HepG2 (cell line): ENCODE data around the gene PRELP. TPM values are rescaled to one million over a fixed set of nuclear protein-coding genes. Genes with fewer than 3 reads are reported as not detected.

ENCODE experiments used
- ATAC-seq: fragments of 200-7000 bp; cut with Tn5 transposase; 3 replicates; pipeline ENCODE4 v1.9.1; 2020; ENCODE audit warnings: mild to moderate bottlenecking, moderate library complexity
- BruUV-seq: library from RNA; stranded (reverse); fragments of 400-500 nt; replicated peaks from 2 replicates; lab custom pipeline; 2021; lab: Mats Ljungman, UMichigan
- CTCF ChIA-PET: fragments of 300-600 bp; formaldehyde crosslinking; extraction: SDS; loops from one replicate; lab custom pipeline; 2021; ENCODE audit warnings: low total read pairs, inconsistent platforms, low intra/inter-chr PET ratio; lab: Yijun Ruan, JAX
- POLR2A ChIA-PET: fragments of 350-600 bp; sonication (Branson Sonifier 250); formaldehyde crosslinking; loops from one replicate; lab custom pipeline; 2020; ENCODE audit warnings: antibody characterized with exemption, inconsistent platforms; lab: Yijun Ruan, JAX
- DNase-seq: peaks from one replicate; pipeline ENCODE4 v3.0.0-alpha.2; 2015; ENCODE audit warnings: low spot score
- FAIRE-seq: peaks from 3 replicates; lab custom pipeline; 2011; peaks lifted over from hg19 to GRCh38; lab: Jason Lieb, UNC
- H2AFZ ChIP-seq: one replicate; pipeline ENCODE4 v1.6.1; 2011; ENCODE audit warnings: low read length, inconsistent platforms
- H3K27ac ChIP-seq: fragments of 300-600 bp; 3 replicates; pipeline ENCODE4 v1.8.0; 2011; ENCODE audit warnings: mixed run types, mild to moderate bottlenecking, mixed read lengths, low read length, inconsistent platforms; ENCODE audit not compliant: insufficient read depth; ENCODE audit errors: extremely low read length
- H3K27me3 ChIP-seq, 2 experiments: fragments of 200-600 bp in 1 of 2; 2 replicates in 1 of 2; 3 replicates in 1 of 2; pipeline versions ENCODE4 v1.6.0 to v1.8.0; 2011; ENCODE audit warnings: low read length in 2 of 2, mild to moderate bottlenecking in 2 of 2, moderate library complexity in 2 of 2, inconsistent platforms in 1 of 2; ENCODE audit not compliant: insufficient read depth in 2 of 2, control insufficient read depth in 1 of 2
- H3K36me3 ChIP-seq, 2 experiments: fragments of 200-600 bp in 1 of 2; replicated peaks in 1 of 2; 2 replicates in 1 of 2; 3 replicates in 1 of 2; pipeline versions ENCODE4 v1.5.1 to v1.8.0; 2011; ENCODE audit warnings: low read length in 2 of 2, inconsistent platforms in 1 of 2; ENCODE audit not compliant: insufficient read depth in 2 of 2, control insufficient read depth in 1 of 2
- H3K4me1 ChIP-seq: 2 replicates; pipeline ENCODE4 v1.5.1; 2012; ENCODE audit warnings: low read length, inconsistent platforms; ENCODE audit not compliant: insufficient read depth
- H3K4me2 ChIP-seq: 2 replicates; pipeline ENCODE4 v1.6.0; 2011; ENCODE audit warnings: low read depth, low read length, inconsistent platforms
- H3K4me3 ChIP-seq, 3 experiments: fragments of 200-600 bp in 1 of 3; sonication (generic), shearing (Covaris generic) in 1 of 3; replicated peaks in 1 of 3; 2 replicates each; pipeline ENCODE4 v1.5.1; 2011 to 2016; ENCODE audit warnings: low read length in 3 of 3, inconsistent platforms in 2 of 3, low read depth in 2 of 3, mild to moderate bottlenecking in 2 of 3, control low read depth in 1 of 3, mixed read lengths in 1 of 3; ENCODE audit not compliant: insufficient read depth in 1 of 3
- H3K79me2 ChIP-seq: one replicate; pipeline ENCODE4 v1.6.1; 2011; ENCODE audit warnings: low read length, inconsistent platforms; ENCODE audit not compliant: insufficient read depth
- H3K9ac ChIP-seq: 2 replicates; pipeline ENCODE4 v1.6.0; 2011; ENCODE audit warnings: mild to moderate bottlenecking, low read depth, low read length, inconsistent platforms; ENCODE audit not compliant: insufficient read depth
- H3K9me3 ChIP-seq: 2 replicates; pipeline ENCODE4 v1.5.1; 2012; ENCODE audit warnings: mild to moderate bottlenecking, low read length
- H4K20me1 ChIP-seq: 2 replicates; pipeline ENCODE4 v1.6.0; 2011; ENCODE audit warnings: inconsistent platforms, mild to moderate bottlenecking, low read length, moderate library complexity; ENCODE audit not compliant: insufficient read depth
- ARID3A ChIP-seq: IDR thresholded peaks from 2 replicates; pipeline ENCODE4 v1.6.1; 2012; ENCODE audit warnings: low read depth, low read length, improper control_type of control experiment
- ARNT ChIP-seq: fragments of 450-650 bp; IDR thresholded peaks from 2 replicates; pipeline ENCODE4 v1.6.1; 2017
- GATA4 ChIP-seq: sonication (generic); IDR thresholded peaks from 2 replicates; pipeline ENCODE4 v1.6.1; 2016; ENCODE audit warnings: antibody characterized with exemption, low read depth, borderline replicate concordance
- HIC2 ChIP-seq: sonication (generic); formaldehyde crosslinking; IDR thresholded peaks from 2 replicates; pipeline ENCODE4 v1.9.0; 2022; ENCODE audit warnings: low read depth, missing genetic modification reagents
- MATR3 ChIP-seq: sonication (generic); formaldehyde crosslinking; IDR thresholded peaks from 2 replicates; pipeline ENCODE4 v1.4.0; 2020; ENCODE audit warnings: missing genetic modification reagents
- RFXANK ChIP-seq: IDR thresholded peaks from 2 replicates; pipeline ENCODE4 v1.6.1; 2016
- XRCC5 ChIP-seq: fragments of 200-400 bp; formaldehyde crosslinking; optimal IDR thresholded peaks from 2 replicates; pipeline ENCODE3; 2017; ENCODE audit warnings: mild to moderate bottlenecking, low read length
- ZBTB20 ChIP-seq: sonication (generic); formaldehyde crosslinking; IDR thresholded peaks from 2 replicates; pipeline ENCODE4 v1.8.1; 2023; ENCODE audit warnings: missing genetic modification reagents, low read depth, mild to moderate bottlenecking, borderline replicate concordance
- ZNF678 ChIP-seq: sonication (generic); formaldehyde crosslinking; IDR thresholded peaks from 2 replicates; pipeline ENCODE4 v1.4.0; 2020; ENCODE audit warnings: mild to moderate bottlenecking, missing genetic modification reagents
- ZNF704 ChIP-seq: sonication (generic); formaldehyde crosslinking; IDR thresholded peaks from 2 replicates; pipeline ENCODE4 v1.8.1; 2023; ENCODE audit warnings: mild to moderate bottlenecking, inconsistent platforms, moderate library complexity, missing genetic modification reagents, borderline replicate concordance
- ZNF761 ChIP-seq: sonication (generic); formaldehyde crosslinking; conservative IDR thresholded peaks from 2 replicates; pipeline ENCODE4 v1.4.0; 2020; ENCODE audit warnings: mild to moderate bottlenecking, missing genetic modification reagents
- ZNF775 ChIP-seq: sonication (generic); formaldehyde crosslinking; IDR thresholded peaks from 2 replicates; pipeline ENCODE4 v1.4.0; 2020; ENCODE audit warnings: missing genetic modification reagents, mild to moderate bottlenecking, moderate library complexity, borderline replicate concordance
- WGBS: methylation state at CpG from one replicate; pipeline ENCODE4 v1.1.6; 2017; ENCODE audit warnings: low lambda C conversion rate; 5-methylcytosine and 5-hydroxymethylcytosine counted together
- in situ Hi-C: cut with HindIII; loops from 2 replicates; pipeline ENCODE4 v1.10.0; 2017; ENCODE audit warnings: low pct_unique_long_range_greater_than_20kb; ENCODE audit not compliant: extremely low pct_ligation_motif_present
- intact Hi-C: fragments of 100-400 bp; cut with micrococcal nuclease; formaldehyde crosslinking; loops from one replicate; pipeline ENCODE4 v1.10.0; 2022; ENCODE audit not compliant: unreplicated experiment
- polyA plus RNA-seq, 8 experiments: library from polyadenylated mRNA; depleted of rRNA in 3 of 8; stranded (reverse) in 7 of 8; unstranded in 1 of 8; fragments of >200 nt; fragmentation: Illumina TruSeq in 4 of 8; extraction: Trizol in 4 of 8; gene quantifications; 2 replicates each; pipeline versions ENCODE4 v1.2.1 to v1.2.3, GENCODE V29; 2011 to 2016; ENCODE audit warnings: low read depth in 4 of 8, missing spikeins in 1 of 8, mixed read lengths in 1 of 8; ENCODE audit not compliant: insufficient read depth in 1 of 8
- total RNA-seq, 5 experiments: library from RNA; depleted of rRNA; stranded (reverse); fragments of >200 nt; fragmentation: Illumina TruSeq; extraction: Trizol; gene quantifications; 2 replicates each; pipeline ENCODE4 v1.2.3, GENCODE V29; 2016; ENCODE audit warnings: low read depth in 1 of 5
- TF ChIP-seq, protein P1 (sequence below): sonication (generic); formaldehyde crosslinking; IDR thresholded peaks from 2 replicates; pipeline ENCODE4 v1.8.1; 2023; ENCODE audit warnings: missing genetic modification reagents, mild to moderate bottlenecking, borderline replicate concordance
- TF ChIP-seq, protein P2 (sequence below): sonication (generic); formaldehyde crosslinking; IDR thresholded peaks from 2 replicates; pipeline ENCODE4 v1.5.1; 2020; ENCODE audit warnings: missing genetic modification reagents, mild to moderate bottlenecking, borderline replicate concordance
- TF ChIP-seq, protein P3 (sequence below): sonication (generic); formaldehyde crosslinking; IDR thresholded peaks from 2 replicates; pipeline ENCODE4 v1.8.0; 2022; ENCODE audit warnings: mild to moderate bottlenecking, missing genetic modification reagents

The PRELP gene
- total and polyA plus RNA-seq, 2 of the 13 experiments (the other 11 are each of a cell fraction or from before 2014, with no cell fraction given), result not detected

DNA sequence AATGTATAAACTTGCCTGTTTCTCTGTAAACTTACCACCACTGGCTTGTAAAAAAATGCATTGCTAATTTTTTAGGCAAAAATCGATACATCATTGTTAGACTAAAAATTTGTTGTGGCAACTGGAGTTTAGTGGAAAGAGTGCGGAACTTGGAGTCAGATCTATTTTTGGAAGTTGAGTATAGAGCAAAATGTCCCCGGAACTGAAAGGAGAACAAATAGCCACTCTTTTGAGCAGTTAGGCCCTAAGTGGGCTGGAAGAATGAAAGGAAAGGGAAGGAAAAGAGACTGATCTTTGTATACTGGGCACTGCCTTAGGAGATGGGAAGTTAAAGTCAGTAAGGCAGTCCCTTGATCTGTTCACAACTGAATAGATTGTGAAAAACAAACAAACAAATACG lies 48.5 kb downstream of the PRELP start (continued):
- TF ChIP-seq, protein P1, sequence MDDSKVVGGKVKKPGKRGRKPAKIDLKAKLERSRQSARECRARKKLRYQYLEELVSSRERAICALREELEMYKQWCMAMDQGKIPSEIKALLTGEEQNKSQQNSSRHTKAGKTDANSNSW (CRISPR knock-in tag), result no peak
- TF ChIP-seq ZBTB20 (CRISPR knock-in tag), result no peak
- TF ChIP-seq, protein P2, sequence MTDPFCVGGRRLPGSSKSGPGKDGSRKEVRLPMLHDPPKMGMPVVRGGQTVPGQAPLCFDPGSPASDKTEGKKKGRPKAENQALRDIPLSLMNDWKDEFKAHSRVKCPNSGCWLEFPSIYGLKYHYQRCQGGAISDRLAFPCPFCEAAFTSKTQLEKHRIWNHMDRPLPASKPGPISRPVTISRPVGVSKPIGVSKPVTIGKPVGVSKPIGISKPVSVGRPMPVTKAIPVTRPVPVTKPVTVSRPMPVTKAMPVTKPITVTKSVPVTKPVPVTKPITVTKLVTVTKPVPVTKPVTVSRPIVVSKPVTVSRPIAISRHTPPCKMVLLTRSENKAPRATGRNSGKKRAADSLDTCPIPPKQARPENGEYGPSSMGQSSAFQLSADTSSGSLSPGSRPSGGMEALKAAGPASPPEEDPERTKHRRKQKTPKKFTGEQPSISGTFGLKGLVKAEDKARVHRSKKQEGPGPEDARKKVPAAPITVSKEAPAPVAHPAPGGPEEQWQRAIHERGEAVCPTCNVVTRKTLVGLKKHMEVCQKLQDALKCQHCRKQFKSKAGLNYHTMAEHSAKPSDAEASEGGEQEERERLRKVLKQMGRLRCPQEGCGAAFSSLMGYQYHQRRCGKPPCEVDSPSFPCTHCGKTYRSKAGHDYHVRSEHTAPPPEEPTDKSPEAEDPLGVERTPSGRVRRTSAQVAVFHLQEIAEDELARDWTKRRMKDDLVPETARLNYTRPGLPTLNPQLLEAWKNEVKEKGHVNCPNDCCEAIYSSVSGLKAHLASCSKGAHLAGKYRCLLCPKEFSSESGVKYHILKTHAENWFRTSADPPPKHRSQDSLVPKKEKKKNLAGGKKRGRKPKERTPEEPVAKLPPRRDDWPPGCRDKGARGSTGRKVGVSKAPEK (CRISPR knock-in tag), result no peak
- no peak for TF ChIP-seq ZNF775 (CRISPR knock-in tag)
- no peak for TF ChIP-seq ZNF761 (CRISPR knock-in tag)
- TF ChIP-seq RFXANK (CRISPR knock-in tag), result no peak
- TF ChIP-seq XRCC5, result no peak
- TF ChIP-seq ARID3A, result no peak
- TF ChIP-seq GATA4, result no peak
- TF ChIP-seq, all 625 proteins: peak for 0

DNA sequence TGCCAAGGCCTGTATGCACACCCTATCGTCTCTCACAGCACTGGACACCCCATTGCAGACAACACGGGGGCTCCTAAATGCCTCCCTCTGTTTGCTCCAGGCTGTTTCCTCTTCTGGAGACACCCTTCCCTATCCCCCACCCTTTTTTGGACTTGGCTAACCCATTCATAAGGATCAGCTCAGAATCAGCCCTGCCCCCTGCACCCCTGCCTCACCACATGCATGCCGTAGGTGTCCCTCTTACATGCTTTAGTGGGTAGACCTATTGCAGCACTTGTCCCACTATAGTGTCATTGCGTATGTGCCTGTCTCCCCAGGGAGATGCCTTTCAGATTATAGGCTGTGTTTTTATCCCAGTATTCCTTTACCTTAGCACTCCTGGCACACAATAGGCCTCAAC lies 49.2 kb downstream of the PRELP start:
- H3K27me3 ChIP-seq, result peaks cover 0 to 4% of the 10 kb centered on the region in 2 experiments; a peak in 1 of 5 replicates
- H3K4me1 ChIP-seq, result no peaks in the 10 kb centered on the region
- H3K27ac ChIP-seq, result no peak overlapping the region
- H4K20me1 ChIP-seq, result no peaks in the 10 kb centered on the region
- no peak overlapping the region for H3K9ac ChIP-seq
- no peak overlapping the region for H2AFZ ChIP-seq
- WGBS, result 46% methylated on average over 4 of the region's 4 CpGs
- intact Hi-C loops, result no loop called here
- ChIA-PET CTCF (no interaction called here), POLR2A (no interaction called here)
- H3K4me2 ChIP-seq, result no peak overlapping the region
- no peaks in the 10 kb centered on the region for H3K9me3 ChIP-seq
- ATAC-seq (no peak), FAIRE-seq (no peak), DNase-seq (no peak)
- H3K4me3 ChIP-seq, result no peak overlapping the region
- H3K36me3 ChIP-seq, result no peaks in the 10 kb centered on the region
- in situ Hi-C loops, result no loop called here
- no TSS peak for BruUV-seq
- no peaks in the 10 kb centered on the region for H3K79me2 ChIP-seq
- TF ChIP-seq, protein P3, sequence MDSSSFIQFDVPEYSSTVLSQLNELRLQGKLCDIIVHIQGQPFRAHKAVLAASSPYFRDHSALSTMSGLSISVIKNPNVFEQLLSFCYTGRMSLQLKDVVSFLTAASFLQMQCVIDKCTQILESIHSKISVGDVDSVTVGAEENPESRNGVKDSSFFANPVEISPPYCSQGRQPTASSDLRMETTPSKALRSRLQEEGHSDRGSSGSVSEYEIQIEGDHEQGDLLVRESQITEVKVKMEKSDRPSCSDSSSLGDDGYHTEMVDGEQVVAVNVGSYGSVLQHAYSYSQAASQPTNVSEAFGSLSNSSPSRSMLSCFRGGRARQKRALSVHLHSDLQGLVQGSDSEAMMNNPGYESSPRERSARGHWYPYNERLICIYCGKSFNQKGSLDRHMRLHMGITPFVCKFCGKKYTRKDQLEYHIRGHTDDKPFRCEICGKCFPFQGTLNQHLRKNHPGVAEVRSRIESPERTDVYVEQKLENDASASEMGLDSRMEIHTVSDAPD (CRISPR knock-in tag), result no peak
- TF ChIP-seq ZNF704 (CRISPR knock-in tag), result no peak
- no peak for TF ChIP-seq HIC2 (CRISPR knock-in tag)
- TF ChIP-seq ZNF678 (CRISPR knock-in tag), result no peak
- no peak for TF ChIP-seq ARNT
- TF ChIP-seq MATR3 (CRISPR knock-in tag), result no peak
